HepG2 (cell line): Measurements from ENCODE around the gene SLC2A4. TPM values are rescaled to one million over a fixed set of nuclear protein-coding genes. Genes with fewer than 3 reads are reported as not detected.

Experiments
- ATAC-seq: fragments of 200-7000 bp; cut with Tn5 transposase; 3 replicates; pipeline ENCODE4 v1.9.1; 2020; ENCODE audit warnings: mild to moderate bottlenecking, moderate library complexity
- BruUV-seq: library from RNA; stranded (reverse); fragments of 400-500 nt; replicated peaks from 2 replicates; lab custom pipeline; 2021; lab: Mats Ljungman, UMichigan
- CTCF ChIA-PET: fragments of 300-600 bp; formaldehyde crosslinking; extraction: SDS; loops from one replicate; lab custom pipeline; 2021; ENCODE audit warnings: low total read pairs, inconsistent platforms, low intra/inter-chr PET ratio; lab: Yijun Ruan, JAX
- POLR2A ChIA-PET: fragments of 350-600 bp; sonication (Branson Sonifier 250); formaldehyde crosslinking; loops from one replicate; lab custom pipeline; 2020; ENCODE audit warnings: antibody characterized with exemption, inconsistent platforms; lab: Yijun Ruan, JAX
- DNase-seq: peaks from one replicate; pipeline ENCODE4 v3.0.0-alpha.2; 2015; ENCODE audit warnings: low spot score
- FAIRE-seq: peaks from 3 replicates; lab custom pipeline; 2011; peaks lifted over from hg19 to GRCh38; lab: Jason Lieb, UNC
- H2AFZ ChIP-seq: one replicate; pipeline ENCODE4 v1.6.1; 2011; ENCODE audit warnings: low read length, inconsistent platforms
- H3K27ac ChIP-seq: fragments of 300-600 bp; 3 replicates; pipeline ENCODE4 v1.8.0; 2011; ENCODE audit warnings: mixed run types, mild to moderate bottlenecking, mixed read lengths, low read length, inconsistent platforms; ENCODE audit not compliant: insufficient read depth; ENCODE audit errors: extremely low read length
- H3K27me3 ChIP-seq, 2 experiments: fragments of 200-600 bp in 1 of 2; 2 replicates in 1 of 2; 3 replicates in 1 of 2; pipeline versions ENCODE4 v1.6.0 to v1.8.0; 2011; ENCODE audit warnings: low read length in 2 of 2, mild to moderate bottlenecking in 2 of 2, moderate library complexity in 2 of 2, inconsistent platforms in 1 of 2; ENCODE audit not compliant: insufficient read depth in 2 of 2, control insufficient read depth in 1 of 2
- H3K36me3 ChIP-seq, 2 experiments: fragments of 200-600 bp in 1 of 2; replicated peaks in 1 of 2; 2 replicates in 1 of 2; 3 replicates in 1 of 2; pipeline versions ENCODE4 v1.5.1 to v1.8.0; 2011; ENCODE audit warnings: low read length in 2 of 2, inconsistent platforms in 1 of 2; ENCODE audit not compliant: insufficient read depth in 2 of 2, control insufficient read depth in 1 of 2
- H3K4me1 ChIP-seq: 2 replicates; pipeline ENCODE4 v1.5.1; 2012; ENCODE audit warnings: low read length, inconsistent platforms; ENCODE audit not compliant: insufficient read depth
- H3K4me2 ChIP-seq: 2 replicates; pipeline ENCODE4 v1.6.0; 2011; ENCODE audit warnings: low read depth, low read length, inconsistent platforms
- H3K4me3 ChIP-seq, 3 experiments: fragments of 200-600 bp in 1 of 3; sonication (generic), shearing (Covaris generic) in 1 of 3; replicated peaks in 1 of 3; 2 replicates each; pipeline ENCODE4 v1.5.1; 2011 to 2016; ENCODE audit warnings: low read length in 3 of 3, inconsistent platforms in 2 of 3, low read depth in 2 of 3, mild to moderate bottlenecking in 2 of 3, control low read depth in 1 of 3, mixed read lengths in 1 of 3; ENCODE audit not compliant: insufficient read depth in 1 of 3
- H3K79me2 ChIP-seq: one replicate; pipeline ENCODE4 v1.6.1; 2011; ENCODE audit warnings: low read length, inconsistent platforms; ENCODE audit not compliant: insufficient read depth
- H3K9ac ChIP-seq: 2 replicates; pipeline ENCODE4 v1.6.0; 2011; ENCODE audit warnings: mild to moderate bottlenecking, low read depth, low read length, inconsistent platforms; ENCODE audit not compliant: insufficient read depth
- H3K9me3 ChIP-seq: 2 replicates; pipeline ENCODE4 v1.5.1; 2012; ENCODE audit warnings: mild to moderate bottlenecking, low read length
- H4K20me1 ChIP-seq: 2 replicates; pipeline ENCODE4 v1.6.0; 2011; ENCODE audit warnings: inconsistent platforms, mild to moderate bottlenecking, low read length, moderate library complexity; ENCODE audit not compliant: insufficient read depth
- ARID2 ChIP-seq: sonication (generic); formaldehyde crosslinking; IDR thresholded peaks from 2 replicates; pipeline ENCODE4 v1.8.1; 2022; ENCODE audit warnings: mild to moderate bottlenecking, missing genetic modification reagents, borderline replicate concordance
- FOXA3 ChIP-seq: IDR thresholded peaks from 2 replicates; pipeline ENCODE4 v1.6.1; 2016; ENCODE audit warnings: missing genetic modification reagents, missing compliant biosample characterization
- GABPB1 ChIP-seq: IDR thresholded peaks from 2 replicates; pipeline ENCODE4 v1.6.1; 2016; ENCODE audit warnings: mild to moderate bottlenecking, missing genetic modification reagents, moderate library complexity, missing compliant biosample characterization
- IKZF4 ChIP-seq: sonication (generic); formaldehyde crosslinking; IDR thresholded peaks from 2 replicates; pipeline ENCODE4 v1.5.1; 2020; ENCODE audit warnings: borderline replicate concordance, mild to moderate bottlenecking, low read depth, missing genetic modification reagents; ENCODE audit errors: not compliant biosample characterization
- IRF2 ChIP-seq: IDR thresholded peaks from 2 replicates; pipeline ENCODE4 v1.6.1; 2018; ENCODE audit warnings: missing genetic modification reagents, missing compliant biosample characterization
- ISX ChIP-seq: sonication (generic); formaldehyde crosslinking; conservative IDR thresholded peaks from 2 replicates; pipeline ENCODE4 v1.5.0; 2020; ENCODE audit warnings: missing genetic modification reagents
- JUND ChIP-seq: sonication (generic); formaldehyde crosslinking; IDR thresholded peaks from 2 replicates; pipeline ENCODE4 v1.8.0; 2022; ENCODE audit warnings: mild to moderate bottlenecking, missing genetic modification reagents
- NR2F1 ChIP-seq, 2 experiments: fragments of 450-650 bp in 1 of 2; formaldehyde crosslinking in 1 of 2; IDR thresholded peaks; 2 replicates each; pipeline versions ENCODE4 v1.5.0 to v1.6.1; 2016 to 2020; ENCODE audit warnings: mild to moderate bottlenecking in 1 of 2, missing compliant biosample characterization in 1 of 2, missing genetic modification reagents in 1 of 2, moderate library complexity in 1 of 2
- POLR2A ChIP-seq, 2 experiments: IDR thresholded peaks; 2 replicates each; pipeline ENCODE4 v1.6.1; 2011; ENCODE audit warnings: low read depth in 2 of 2, low read length in 2 of 2, mild to moderate bottlenecking in 1 of 2, moderate library complexity in 1 of 2; ENCODE audit not compliant: insufficient read depth in 1 of 2
- POLR2AphosphoS2 ChIP-seq: IDR thresholded peaks from 2 replicates; pipeline ENCODE4 v1.6.1; 2011; ENCODE audit warnings: low read depth, low read length, improper control_type of control experiment
- POLR2AphosphoS5 ChIP-seq: IDR thresholded peaks from 2 replicates; pipeline ENCODE4 v1.6.1; 2012; ENCODE audit warnings: low read depth, low read length
- RBFOX2 ChIP-seq: fragments of 200-400 bp; formaldehyde crosslinking; IDR thresholded peaks from 2 replicates; pipeline ENCODE4 v1.6.1; 2017; ENCODE audit warnings: low read depth, mild to moderate bottlenecking, low read length
- SSRP1 ChIP-seq: IDR thresholded peaks from 2 replicates; pipeline ENCODE4 v1.6.1; 2016; ENCODE audit warnings: control low read depth
- TGIF2 ChIP-seq: IDR thresholded peaks from 2 replicates; pipeline ENCODE4 v1.6.1; 2016; ENCODE audit warnings: control low read depth, missing compliant biosample characterization
- ZNF687 ChIP-seq: sonication (generic); formaldehyde crosslinking; IDR thresholded peaks from 2 replicates; pipeline ENCODE4 v1.5.1; 2020; ENCODE audit warnings: mild to moderate bottlenecking, missing genetic modification reagents, moderate library complexity
- ZNF703 ChIP-seq: sonication (generic); formaldehyde crosslinking; IDR thresholded peaks from 2 replicates; pipeline ENCODE4 v1.5.1; 2020; ENCODE audit warnings: missing genetic modification reagents, mild to moderate bottlenecking, moderate library complexity, borderline replicate concordance
- WGBS: methylation state at CpG from one replicate; pipeline ENCODE4 v1.1.6; 2017; ENCODE audit warnings: low lambda C conversion rate; 5-methylcytosine and 5-hydroxymethylcytosine counted together
- in situ Hi-C: cut with HindIII; loops from 2 replicates; pipeline ENCODE4 v1.10.0; 2017; ENCODE audit warnings: low pct_unique_long_range_greater_than_20kb; ENCODE audit not compliant: extremely low pct_ligation_motif_present
- intact Hi-C: fragments of 100-400 bp; cut with micrococcal nuclease; formaldehyde crosslinking; loops from one replicate; pipeline ENCODE4 v1.10.0; 2022; ENCODE audit not compliant: unreplicated experiment
- polyA plus RNA-seq, 8 experiments: library from polyadenylated mRNA; depleted of rRNA in 3 of 8; stranded (reverse) in 7 of 8; unstranded in 1 of 8; fragments of >200 nt; fragmentation: Illumina TruSeq in 4 of 8; extraction: Trizol in 4 of 8; gene quantifications; 2 replicates each; pipeline versions ENCODE4 v1.2.1 to v1.2.3, GENCODE V29; 2011 to 2016; ENCODE audit warnings: low read depth in 4 of 8, missing spikeins in 1 of 8, mixed read lengths in 1 of 8; ENCODE audit not compliant: insufficient read depth in 1 of 8
- total RNA-seq, 5 experiments: library from RNA; depleted of rRNA; stranded (reverse); fragments of >200 nt; fragmentation: Illumina TruSeq; extraction: Trizol; gene quantifications; 2 replicates each; pipeline ENCODE4 v1.2.3, GENCODE V29; 2016; ENCODE audit warnings: low read depth in 1 of 5
- TF ChIP-seq, protein P1 (sequence below): sonication (generic); formaldehyde crosslinking; IDR thresholded peaks from 2 replicates; pipeline ENCODE4 v1.4.0; 2020; ENCODE audit warnings: missing genetic modification reagents
- TF ChIP-seq, protein P2 (sequence below): sonication (generic); formaldehyde crosslinking; IDR thresholded peaks from 2 replicates; pipeline ENCODE4 v1.9.0; 2021; ENCODE audit warnings: missing genetic modification reagents, borderline replicate concordance

SLC2A4 gene
- total and polyA plus RNA-seq, 2 of the 13 experiments (the other 11 are each of a cell fraction or from before 2014, with no cell fraction given), result 4.9 to 5.8 TPM

DNA sequence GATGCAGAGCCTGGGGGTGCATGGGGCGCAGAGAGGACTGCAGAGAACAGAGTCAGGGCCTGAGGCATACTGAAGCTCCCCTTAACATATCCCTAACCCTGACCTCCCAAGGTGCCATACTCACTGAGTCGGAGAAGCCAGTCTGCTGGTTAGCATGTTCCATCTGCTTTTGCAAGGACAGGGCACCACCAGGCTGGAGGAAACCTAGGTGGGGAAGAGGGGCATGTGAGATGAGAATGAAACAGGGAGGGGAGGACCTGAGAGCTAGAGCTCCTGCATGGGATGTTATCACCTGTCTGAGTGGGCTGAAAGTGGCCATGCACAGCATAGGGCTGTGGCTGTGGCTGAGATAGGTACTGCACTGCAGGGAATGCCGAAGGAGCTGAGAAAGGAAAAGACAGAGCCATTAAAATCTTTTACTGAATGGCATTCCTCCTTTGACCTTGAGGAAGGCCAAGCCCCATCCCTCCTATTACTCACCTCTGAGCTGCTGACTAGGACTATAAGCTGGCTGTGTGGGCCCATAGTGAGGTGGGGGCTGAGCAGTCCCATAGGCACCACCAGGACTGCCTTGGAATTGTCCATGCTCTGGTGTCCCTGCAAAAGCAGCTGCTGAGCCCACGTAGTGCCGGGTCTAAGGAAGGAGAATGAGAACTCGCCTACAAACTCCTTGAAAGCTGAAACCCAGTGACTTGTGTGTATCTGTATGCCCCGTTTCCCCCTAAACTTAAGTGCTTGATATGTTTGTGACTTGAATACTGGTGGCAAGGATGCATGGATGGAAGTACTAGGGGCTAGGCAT lies 31.8 kb downstream of the SLC2A4 start:
- no TSS peak for BruUV-seq
- ATAC-seq, result peak; percentile 64
- in situ Hi-C loops (no loop called here), intact Hi-C loops (no loop called here)
- Histone ChIP-seq H3K36me3 (peaks cover 24 to 54% of the 10 kb centered on the region in 2 experiments), H3K79me2 (peaks cover 44% of the 10 kb centered on the region), H3K27me3 (no peaks in the 10 kb centered on the region), H3K4me1 (peaks cover 55% of the 10 kb centered on the region), H3K4me3 (peak overlapping the region in 1 of 3 experiments; percentile 82; a peak in 1 of 6 replicates), H2AFZ (no peak overlapping the region), H3K9ac (no peak overlapping the region; the same call in 1 of the 2 replicates), H3K4me2 (peak overlapping the region; percentile 69), H4K20me1 (peaks cover 51% of the 10 kb centered on the region), H3K9me3 (no peaks in the 10 kb centered on the region), H3K27ac (no peak overlapping the region)
- peak; percentile 45 for DNase-seq
- CTCF ChIA-PET, result no interaction called here
- peak; percentile 63 for FAIRE-seq
- POLR2A ChIA-PET, result interaction anchor here (0.5 to 5.8 kb wide), 16 partner anchors 16 to 273 kb away, joined by 3 to 47 read pairs (median 3); partner anchors contain the start of genes ACADVL, ACAP1, DLG4 and GABARAP
- WGBS, result 91% methylated on average over 4 of the region's 7 CpGs
- TF ChIP-seq POLR2AphosphoS2 (peak; percentile 80), NR2F1 (CRISPR knock-in tag; IDR thresholded peaks at IDR 0.05) (no peak), IRF2 (CRISPR knock-in tag) (no peak), FOXA3 (no peak), ZNF687 (no peak), ISX (CRISPR knock-in tag) (no peak), POLR2A (IDR thresholded peaks at IDR 0.05; ENCODE audit: insufficient read depth in 1 of 2, low read depth in 2 of 2, low read length in 2 of 2) (peak; percentile 51 to 70; a peak in 3 of 4 replicates), IKZF4 (CRISPR knock-in tag) (no peak), GABPB1 (CRISPR knock-in tag) (no peak), TGIF2 (no peak), ARID2 (CRISPR knock-in tag) (no peak), POLR2AphosphoS5 (peak; percentile 61), ZNF703 (CRISPR knock-in tag) (no peak), SSRP1 (peak; percentile 15; the same call in 1 of the 2 replicates), JUND (CRISPR knock-in tag) (peak; percentile 23; the same call in 1 of the 2 replicates), RBFOX2 (0 out of 2 replicates have a peak, but pooled peaks have one; percentile 44)
- TF ChIP-seq, protein P1, sequence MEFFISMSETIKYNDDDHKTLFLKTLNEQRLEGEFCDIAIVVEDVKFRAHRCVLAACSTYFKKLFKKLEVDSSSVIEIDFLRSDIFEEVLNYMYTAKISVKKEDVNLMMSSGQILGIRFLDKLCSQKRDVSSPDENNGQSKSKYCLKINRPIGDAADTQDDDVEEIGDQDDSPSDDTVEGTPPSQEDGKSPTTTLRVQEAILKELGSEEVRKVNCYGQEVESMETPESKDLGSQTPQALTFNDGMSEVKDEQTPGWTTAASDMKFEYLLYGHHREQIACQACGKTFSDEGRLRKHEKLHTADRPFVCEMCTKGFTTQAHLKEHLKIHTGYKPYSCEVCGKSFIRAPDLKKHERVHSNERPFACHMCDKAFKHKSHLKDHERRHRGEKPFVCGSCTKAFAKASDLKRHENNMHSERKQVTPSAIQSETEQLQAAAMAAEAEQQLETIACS (CRISPR knock-in tag), result no peak
- TF ChIP-seq, protein P2, sequence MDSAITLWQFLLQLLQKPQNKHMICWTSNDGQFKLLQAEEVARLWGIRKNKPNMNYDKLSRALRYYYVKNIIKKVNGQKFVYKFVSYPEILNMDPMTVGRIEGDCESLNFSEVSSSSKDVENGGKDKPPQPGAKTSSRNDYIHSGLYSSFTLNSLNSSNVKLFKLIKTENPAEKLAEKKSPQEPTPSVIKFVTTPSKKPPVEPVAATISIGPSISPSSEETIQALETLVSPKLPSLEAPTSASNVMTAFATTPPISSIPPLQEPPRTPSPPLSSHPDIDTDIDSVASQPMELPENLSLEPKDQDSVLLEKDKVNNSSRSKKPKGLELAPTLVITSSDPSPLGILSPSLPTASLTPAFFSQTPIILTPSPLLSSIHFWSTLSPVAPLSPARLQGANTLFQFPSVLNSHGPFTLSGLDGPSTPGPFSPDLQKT (CRISPR knock-in tag), result no peak
